ENCODE data around the gene LRRC4B.

The LRRC4B gene

DNA sequence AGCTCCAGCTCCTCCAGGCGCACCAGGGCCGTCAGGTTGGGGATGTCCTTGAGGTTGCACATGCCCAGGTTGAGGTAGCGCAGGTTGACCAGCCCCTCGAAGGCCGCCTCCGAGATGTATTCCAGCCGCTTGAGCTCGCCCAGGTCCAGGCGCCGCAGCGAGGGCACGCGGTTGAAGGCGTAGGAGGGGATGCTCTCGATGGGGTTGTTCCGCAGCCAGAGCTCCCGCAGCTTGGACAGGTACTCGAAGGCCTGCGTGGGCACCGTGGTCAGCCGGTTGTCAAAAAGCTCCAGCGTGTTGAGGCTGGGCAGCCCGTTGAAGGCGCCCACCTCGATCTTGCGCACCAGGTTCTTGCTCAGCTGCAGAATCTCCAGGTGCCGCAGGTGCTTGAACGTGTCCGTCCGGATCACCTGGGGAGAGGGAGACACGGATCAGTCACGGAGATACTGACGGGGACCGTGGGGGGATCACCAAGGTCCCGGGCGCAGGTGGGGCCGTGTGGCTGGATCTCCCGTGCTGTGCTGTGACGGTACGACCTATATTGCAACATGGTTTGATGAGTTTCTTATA, 49.1 kb downstream of the LRRC4B start:
- DNase-seq = no peak

DNA sequence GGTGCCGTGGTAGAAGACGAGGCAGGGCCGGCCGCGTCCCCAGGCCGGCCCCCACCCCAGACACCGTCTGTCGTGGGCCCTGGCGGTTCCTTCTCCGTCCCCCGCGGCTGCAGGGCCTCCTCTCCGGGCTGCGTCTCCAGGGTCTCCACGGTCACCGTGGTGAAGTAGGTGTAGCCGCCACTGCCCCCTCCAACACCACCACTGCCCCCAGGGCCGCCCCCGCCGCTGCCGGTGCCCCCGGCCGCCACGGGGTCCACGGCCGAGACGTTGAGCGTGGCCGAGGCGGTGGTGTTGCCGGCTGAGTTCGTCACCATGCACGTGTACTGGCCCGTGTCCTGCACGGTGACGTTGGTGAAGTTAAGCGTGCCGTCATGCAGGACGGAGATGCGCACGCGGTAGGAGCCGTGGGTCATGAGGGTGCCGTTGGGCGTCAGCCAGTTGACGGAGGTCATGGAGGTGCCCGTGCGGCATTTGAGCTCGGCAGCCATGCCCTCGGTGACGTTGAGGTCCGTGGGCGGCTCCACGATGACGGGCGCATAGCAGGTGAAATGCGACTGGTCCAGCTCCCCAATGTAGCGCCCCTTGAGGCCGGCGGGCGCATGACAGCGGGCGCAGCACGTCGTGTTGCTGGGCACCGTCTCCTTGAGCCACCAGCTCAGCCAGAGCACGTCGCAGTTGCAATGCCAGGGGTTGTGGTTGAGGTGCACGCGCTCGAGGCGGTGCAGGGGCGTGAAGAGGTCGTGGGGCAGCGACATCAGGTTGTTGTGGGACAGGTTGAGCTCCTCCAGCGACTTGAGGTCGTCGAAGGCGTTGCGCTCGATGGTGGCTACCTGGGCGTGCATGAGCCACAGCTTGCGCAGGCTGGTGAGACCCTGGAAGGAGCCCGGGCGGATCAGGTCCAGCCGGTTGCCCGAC, 49.9 kb downstream of the LRRC4B start:
- no peak for DNase-seq

GRCh38 chr19:50517704-50518075, 50.5 kb downstream of the LRRC4B start:
- DNase-seq = no peak

DNA sequence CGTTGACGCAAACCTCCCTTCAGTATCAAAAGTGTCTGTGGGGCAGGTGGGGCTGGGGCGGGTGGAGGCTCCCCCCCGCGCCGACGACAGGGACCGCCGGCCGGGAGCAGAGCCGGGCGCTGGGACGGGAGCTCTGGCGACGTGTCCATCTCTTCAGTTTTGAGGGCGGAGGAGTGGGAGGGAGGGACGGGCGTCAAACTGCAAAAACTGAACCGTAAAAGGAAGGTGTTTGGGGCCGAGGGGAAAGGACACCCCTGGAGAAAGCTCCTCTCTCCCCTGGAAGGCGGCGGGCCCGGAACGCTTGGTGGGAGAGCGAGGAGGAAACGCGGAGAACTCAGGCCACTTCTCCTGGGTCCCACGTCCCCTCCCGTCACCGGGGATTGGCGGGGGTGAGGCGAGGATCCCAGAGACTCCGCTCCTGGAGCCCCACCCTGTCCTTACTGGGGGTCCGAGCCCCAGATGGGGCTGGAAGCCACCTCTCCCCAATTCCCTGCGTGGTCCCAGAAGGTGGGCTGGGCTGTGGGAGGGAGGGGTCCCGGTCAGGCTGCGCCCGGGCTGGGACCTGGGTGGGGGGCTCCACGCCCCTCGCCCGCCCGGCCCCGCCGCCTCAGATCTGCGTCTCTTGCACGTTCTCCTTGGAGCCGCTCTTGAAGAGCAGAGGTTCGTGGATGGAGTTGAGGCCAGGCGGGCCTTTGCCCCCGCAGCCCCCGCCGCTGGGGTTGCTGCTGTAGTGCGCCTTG, 51.1 kb downstream of the LRRC4B start:
- no peak for DNase-seq

DNA sequence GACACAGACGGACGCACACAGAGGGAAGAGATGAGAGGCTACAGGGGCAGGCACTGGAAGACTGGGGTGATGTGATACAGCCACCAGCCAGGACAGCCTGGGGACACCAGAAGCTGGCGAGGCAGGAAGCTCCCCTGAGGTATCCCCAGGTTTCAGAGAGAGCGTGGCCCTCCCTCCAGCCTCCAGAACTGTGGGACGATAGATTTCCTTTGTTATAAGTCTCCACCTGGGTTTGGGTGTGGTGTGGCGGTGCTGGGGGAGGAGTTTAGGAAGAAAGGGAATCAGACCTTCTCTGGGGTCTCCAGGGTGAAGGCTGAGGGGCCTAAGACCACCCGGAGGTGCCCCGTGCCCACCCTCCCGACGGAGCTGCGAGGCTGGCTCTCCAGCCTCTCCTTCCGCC, 51.8 kb downstream of the LRRC4B start:
- no peak for DNase-seq

GRCh38 chr19:50515168-50515561, 53.1 kb downstream of the LRRC4B start:
- no peak for DNase-seq

GRCh38 chr19:50514346-50515167, 53.7 kb downstream of the LRRC4B start:
- no peak for DNase-seq

GRCh38 chr19:50513746-50514345, 54.4 kb downstream of the LRRC4B start, which contains the start of gene ASPDH:
Gene ASPDH, minus strand, starts transcription at chr19:50513913. Its CDS starts 90 bp downstream, at chr19:50513823.
- no peak for DNase-seq

GRCh38 chr19:50512999-50513745, 55.1 kb downstream of the LRRC4B start:
- no peak for DNase-seq

DNA sequence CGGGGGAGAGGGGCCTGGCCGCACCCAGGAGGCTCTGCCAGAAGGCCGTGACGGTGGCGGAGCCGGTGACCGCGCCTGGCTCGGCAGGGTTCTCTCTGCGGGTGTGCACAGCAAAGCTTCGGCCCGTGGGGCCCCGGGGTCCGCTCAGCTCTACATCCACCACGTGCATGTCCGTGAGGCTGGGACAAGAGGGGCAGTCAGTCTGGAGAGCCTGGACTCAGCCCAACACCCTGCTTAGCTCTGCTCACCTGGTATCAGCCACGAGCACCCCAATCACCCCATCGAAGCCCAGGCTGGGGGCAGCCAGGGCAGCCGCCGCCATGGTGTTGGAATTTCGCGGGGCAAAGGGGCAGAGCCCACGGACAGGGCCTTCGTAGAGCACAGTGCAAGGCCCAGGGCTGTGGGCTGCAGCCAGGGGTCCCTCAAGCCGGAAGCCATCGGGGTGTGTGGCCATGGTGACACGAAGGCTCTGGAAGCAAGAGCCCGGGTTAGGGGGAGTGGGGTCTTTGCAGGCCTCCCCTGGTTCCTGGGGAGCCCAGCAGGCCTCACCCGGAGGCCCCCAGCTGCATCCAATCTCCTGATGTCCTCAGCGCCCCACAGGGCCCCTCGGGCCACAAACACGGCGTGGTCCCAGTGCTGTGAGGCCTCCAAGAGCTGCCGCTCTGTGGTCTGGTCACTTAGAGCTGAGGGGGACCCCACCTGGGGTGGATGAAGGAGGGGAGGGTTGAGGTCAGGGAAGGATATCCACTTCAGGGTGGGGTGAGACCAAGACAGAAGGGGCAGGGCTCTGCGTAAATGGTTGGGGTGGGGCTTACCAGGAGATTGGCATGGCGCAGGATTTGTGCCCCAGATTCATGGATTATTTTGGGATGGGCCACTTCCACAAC, 55.9 kb downstream of the LRRC4B start:
- DNase-seq = no peak

GRCh38 chr19:50511069-50511822, 57.0 kb downstream of the LRRC4B start, which contains the start of gene JOSD2:
Gene JOSD2, minus strand, starts transcription at chr19:50511191. Its CDS starts 760 bp downstream, at chr19:50510431.
- peak; percentile 99 for DNase-seq

GRCh38 chr19:50510700-50511068, 57.6 kb downstream of the LRRC4B start:
- no peak for DNase-seq

- DNase-seq = no peak
Observed at GRCh38 chr19:50510121-50510670, 58.0 kb downstream of the LRRC4B start.

DNA sequence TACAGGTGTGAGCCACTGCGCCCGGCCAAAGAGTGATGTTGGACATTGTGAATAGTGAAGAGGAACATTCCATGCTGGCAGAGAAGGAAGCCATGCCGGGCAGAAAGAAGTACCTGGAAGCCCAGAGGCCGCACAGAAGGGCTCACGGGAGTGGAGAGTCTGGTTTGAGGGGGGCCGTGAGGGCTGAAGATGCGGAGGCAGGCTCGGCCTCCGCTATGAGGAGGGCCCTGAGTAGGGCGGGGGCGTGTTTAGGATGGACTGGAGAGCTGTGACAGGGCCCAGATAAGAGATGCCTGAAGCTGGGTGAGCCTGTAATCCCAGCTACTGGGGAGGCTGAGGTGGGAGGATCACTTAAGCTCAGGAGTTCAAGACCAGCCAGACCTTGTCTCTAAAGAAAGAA, 58.9 kb downstream of the LRRC4B start:
- DNase-seq = no peak

DNA sequence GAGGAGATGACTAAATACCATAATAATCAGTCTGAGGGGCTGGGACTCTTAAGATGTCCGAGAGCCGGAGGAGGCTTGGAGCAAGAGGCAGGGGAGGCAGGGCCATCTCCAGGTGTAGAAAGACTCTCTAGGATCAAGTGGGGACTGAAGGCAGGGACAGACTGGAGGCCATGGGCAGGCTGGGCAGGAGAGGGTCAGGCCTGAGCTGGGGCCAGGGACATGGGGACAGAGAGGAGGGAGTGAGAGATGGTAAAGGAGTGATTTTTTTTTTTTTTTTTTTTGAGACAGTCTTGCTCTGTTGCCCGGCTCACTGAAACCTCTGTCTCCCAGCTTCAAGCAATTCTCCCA, 59.4 kb downstream of the LRRC4B start:
- DNase-seq = no peak

DNA sequence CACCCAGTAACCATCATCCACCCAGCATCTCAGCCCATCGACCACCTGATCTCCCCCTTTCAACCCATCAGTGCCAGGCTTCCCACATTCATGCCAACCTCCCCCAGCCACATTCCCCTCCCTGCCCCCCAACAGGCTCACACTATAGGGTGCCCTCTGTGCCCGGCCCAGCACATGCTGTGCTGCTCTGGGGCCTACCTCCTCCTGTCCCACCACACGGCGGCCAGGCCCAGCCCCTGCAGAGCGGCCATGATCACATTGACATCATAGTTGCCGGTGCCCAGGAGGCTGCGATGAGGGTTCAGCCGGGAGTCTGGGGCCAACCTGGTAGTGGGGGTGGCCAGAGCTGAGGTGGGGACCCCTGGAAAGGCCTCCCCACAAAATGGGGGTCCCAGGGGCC, 60.9 kb downstream of the LRRC4B start:
- DNase-seq = no peak

DNA sequence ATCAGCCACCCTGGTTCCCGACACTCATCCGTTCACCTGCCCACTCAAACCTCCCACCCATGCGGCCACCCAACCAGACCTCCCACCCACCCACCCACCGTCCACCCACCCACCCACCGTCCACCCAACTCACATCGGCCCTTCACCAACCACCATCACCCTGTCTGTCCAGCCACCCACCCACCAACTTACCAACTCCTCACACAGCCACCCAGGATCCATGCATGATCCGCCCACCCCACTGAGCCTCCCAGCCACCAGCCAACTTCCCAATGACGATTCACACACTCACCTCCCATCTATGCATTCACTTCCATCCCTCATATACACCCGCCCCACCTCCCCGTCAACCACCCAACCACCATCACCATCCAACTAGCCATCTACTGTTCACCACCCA, 61.5 kb downstream of the LRRC4B start:
- DNase-seq = no peak

- DNase-seq = no peak
Observed at GRCh38 chr19:50505856-50506611, 62.2 kb downstream of the LRRC4B start.
